Astrocyte (in vitro differentiated cells and primary cell): ENCODE data around the gene TMED8. TPM values are rescaled to one million over a fixed set of nuclear protein-coding genes. Genes with fewer than 3 reads are reported as not detected.
"Not testable (repeated sequence)": the region's sequence is repeated elsewhere in the genome, so short reads cannot be mapped to it uniquely, and the experiment has no call there.

ENCODE experiments used
- DNase-seq: peaks from one replicate; pipeline ENCODE4 v3.0.0-alpha.2; 2010; ENCODE audit warnings: low read depth
- FAIRE-seq: peaks from 2 replicates; lab custom pipeline; 2011; peaks lifted over from hg19 to GRCh38; lab: Jason Lieb, UNC
- H2AFZ ChIP-seq: 2 replicates; pipeline ENCODE4 v1.6.0; 2012; ENCODE audit warnings: low read depth, low read length, inconsistent platforms
- H3K27ac ChIP-seq: 2 replicates; pipeline ENCODE4 v1.5.1; 2011; ENCODE audit warnings: low read depth, low read length, inconsistent platforms
- H3K27me3 ChIP-seq: 2 replicates; pipeline ENCODE4 v1.6.0; 2011; ENCODE audit warnings: low read length, inconsistent platforms; ENCODE audit not compliant: insufficient read depth
- H3K36me3 ChIP-seq: 2 replicates; pipeline ENCODE4 v1.5.1; 2011; ENCODE audit warnings: low read length, inconsistent platforms; ENCODE audit not compliant: insufficient read depth
- H3K4me1 ChIP-seq: 2 replicates; pipeline ENCODE4 v1.5.1; 2011; ENCODE audit warnings: low read length, inconsistent platforms; ENCODE audit not compliant: insufficient read depth
- H3K4me2 ChIP-seq: 2 replicates; pipeline ENCODE4 v1.6.0; 2012; ENCODE audit warnings: low read length, inconsistent platforms
- H3K4me3 ChIP-seq: 2 replicates; pipeline ENCODE4 v1.5.1; 2011; ENCODE audit warnings: low read depth, mild to moderate bottlenecking, low read length, inconsistent platforms; ENCODE audit not compliant: insufficient read depth
- H3K79me2 ChIP-seq: 2 replicates; pipeline ENCODE4 v1.6.0; 2012; ENCODE audit warnings: mild to moderate bottlenecking, low read length, inconsistent platforms; ENCODE audit not compliant: insufficient read depth
- H3K9ac ChIP-seq: 2 replicates; pipeline ENCODE4 v1.6.0; 2012; ENCODE audit warnings: mild to moderate bottlenecking, low read length, inconsistent platforms
- H3K9me3 ChIP-seq: 2 replicates; pipeline ENCODE4 v1.5.1; 2012; ENCODE audit warnings: low read depth, mild to moderate bottlenecking, low read length, inconsistent platforms; ENCODE audit not compliant: insufficient read depth
- H4K20me1 ChIP-seq: 2 replicates; pipeline ENCODE4 v1.6.0; 2012; ENCODE audit warnings: low read length, inconsistent platforms; ENCODE audit not compliant: insufficient read depth
- H3K27ac Mint-ChIP-seq: one replicate; pipeline ENCODE4 v1.8.0; 2021; ENCODE audit warnings: mild to moderate bottlenecking, mixed read lengths; ENCODE audit not compliant: unreplicated experiment
- H3K27me3 Mint-ChIP-seq: one replicate; pipeline ENCODE4 v1.8.0; 2021; ENCODE audit warnings: low read depth, mixed read lengths; ENCODE audit not compliant: unreplicated experiment
- H3K36me3 Mint-ChIP-seq: one replicate; pipeline ENCODE4 v1.8.0; 2021; ENCODE audit warnings: low read depth, mixed read lengths; ENCODE audit not compliant: unreplicated experiment
- H3K4me1 Mint-ChIP-seq: one replicate; pipeline ENCODE4 v1.8.0; 2021; ENCODE audit warnings: low read depth, mixed read lengths; ENCODE audit not compliant: unreplicated experiment
- H3K4me3 Mint-ChIP-seq: one replicate; pipeline ENCODE4 v1.8.0; 2021; ENCODE audit warnings: mild to moderate bottlenecking, moderate library complexity, mixed read lengths; ENCODE audit not compliant: unreplicated experiment
- H3K9me3 Mint-ChIP-seq: one replicate; pipeline ENCODE4 v1.8.0; 2021; ENCODE audit warnings: mild to moderate bottlenecking, mixed read lengths; ENCODE audit not compliant: unreplicated experiment
- EZH2 ChIP-seq: IDR thresholded peaks from 2 replicates; pipeline ENCODE4 v1.6.1; 2012; ENCODE audit warnings: mild to moderate bottlenecking, low read length, inconsistent platforms; ENCODE audit not compliant: insufficient read depth
- total RNA-seq: library from RNA; stranded (reverse); gene quantifications from 2 replicates; pipeline ENCODE4 v1.2.1, GENCODE V29; 2021
- TF ChIP-seq, protein P1 (sequence below): IDR thresholded peaks from 2 replicates; pipeline ENCODE4 v1.5.1; 2011; ENCODE audit warnings: low read depth, mild to moderate bottlenecking, inconsistent platforms, low read length, moderate library complexity; ENCODE audit not compliant: insufficient read depth

Gene TMED8
- total RNA-seq, 1 donor from 2014 or later, result 10.2 TPM

DNA sequence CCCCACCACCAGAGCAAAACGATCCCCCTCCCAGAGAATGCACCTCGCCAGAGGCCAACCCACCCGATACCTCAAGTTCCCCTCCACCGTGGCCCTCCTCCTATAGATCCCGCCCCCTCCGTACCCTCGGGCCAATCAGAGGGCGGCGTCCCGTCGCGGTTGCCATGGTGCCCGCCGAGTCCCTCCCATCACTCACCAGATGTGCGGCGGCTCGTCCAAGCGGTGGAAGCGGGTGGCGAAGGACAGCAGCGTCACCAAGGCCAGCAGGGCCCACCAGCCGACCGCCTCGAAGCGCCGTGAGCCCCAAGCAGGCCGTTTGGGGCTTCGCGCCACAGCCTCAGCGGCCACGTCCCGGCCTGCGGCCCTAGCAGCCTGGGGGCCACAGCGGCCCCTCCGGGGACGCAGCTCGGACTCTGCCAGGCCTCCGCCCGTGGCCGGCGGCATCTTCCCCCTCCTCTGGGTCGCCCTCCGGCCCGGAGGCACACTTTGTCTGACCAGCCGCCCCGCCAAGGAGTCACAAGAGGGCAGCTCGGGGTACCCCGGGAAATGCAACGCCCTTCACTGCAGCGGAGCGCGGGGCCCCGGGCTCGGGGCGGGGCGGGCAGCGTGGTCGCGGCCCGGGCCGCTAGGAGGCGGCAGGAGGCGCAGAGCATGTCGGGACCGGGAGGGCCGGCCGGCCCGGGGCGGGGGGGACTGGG is 56.5 kb downstream of the TMED8 start, which contains the start of gene POMT2:
Gene POMT2, minus strand, starts transcription at position 646 of the 698 bp plus-strand sequence. Its CDS starts 202 bp downstream, at position 444.
- H3K4me2 ChIP-seq, result peak within 1 kb of the TSS; percentile 94
- TF ChIP-seq, protein P1, sequence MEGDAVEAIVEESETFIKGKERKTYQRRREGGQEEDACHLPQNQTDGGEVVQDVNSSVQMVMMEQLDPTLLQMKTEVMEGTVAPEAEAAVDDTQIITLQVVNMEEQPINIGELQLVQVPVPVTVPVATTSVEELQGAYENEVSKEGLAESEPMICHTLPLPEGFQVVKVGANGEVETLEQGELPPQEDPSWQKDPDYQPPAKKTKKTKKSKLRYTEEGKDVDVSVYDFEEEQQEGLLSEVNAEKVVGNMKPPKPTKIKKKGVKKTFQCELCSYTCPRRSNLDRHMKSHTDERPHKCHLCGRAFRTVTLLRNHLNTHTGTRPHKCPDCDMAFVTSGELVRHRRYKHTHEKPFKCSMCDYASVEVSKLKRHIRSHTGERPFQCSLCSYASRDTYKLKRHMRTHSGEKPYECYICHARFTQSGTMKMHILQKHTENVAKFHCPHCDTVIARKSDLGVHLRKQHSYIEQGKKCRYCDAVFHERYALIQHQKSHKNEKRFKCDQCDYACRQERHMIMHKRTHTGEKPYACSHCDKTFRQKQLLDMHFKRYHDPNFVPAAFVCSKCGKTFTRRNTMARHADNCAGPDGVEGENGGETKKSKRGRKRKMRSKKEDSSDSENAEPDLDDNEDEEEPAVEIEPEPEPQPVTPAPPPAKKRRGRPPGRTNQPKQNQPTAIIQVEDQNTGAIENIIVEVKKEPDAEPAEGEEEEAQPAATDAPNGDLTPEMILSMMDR, result no peak
- no peak for TF ChIP-seq EZH2
- peak within 1 kb of the TSS; percentile 87 for H3K4me3 ChIP-seq
- no peaks in the 10 kb centered on the region for H3K9me3 ChIP-seq
- peak within 1 kb of the TSS; percentile 96 for H3K9ac ChIP-seq
- no peaks in the 10 kb centered on the region for H3K27me3 ChIP-seq
- FAIRE-seq (no peak), DNase-seq (peak; percentile 69)
- peaks cover 21% of the 10 kb centered on the region for H3K4me1 ChIP-seq
- peak within 1 kb of the TSS; percentile 98 for H3K27ac Mint-ChIP-seq
- no peaks in the 10 kb centered on the region for H3K9me3 Mint-ChIP-seq
- H3K36me3 Mint-ChIP-seq, result no peaks in the 10 kb centered on the region
- no peaks in the 10 kb centered on the region for H3K36me3 ChIP-seq
- peaks cover 45% of the 10 kb centered on the region for H3K79me2 ChIP-seq
- peaks cover 18% of the 10 kb centered on the region for H3K4me1 Mint-ChIP-seq
- peak within 1 kb of the TSS; percentile 97 for H3K27ac ChIP-seq
- peaks cover 31% of the 10 kb centered on the region for H4K20me1 ChIP-seq
- peak within 1 kb of the TSS; percentile 94 for H2AFZ ChIP-seq
- H3K27me3 Mint-ChIP-seq, result no peaks in the 10 kb centered on the region
- peak within 1 kb of the TSS; percentile 94 for H3K4me3 Mint-ChIP-seq

DNA sequence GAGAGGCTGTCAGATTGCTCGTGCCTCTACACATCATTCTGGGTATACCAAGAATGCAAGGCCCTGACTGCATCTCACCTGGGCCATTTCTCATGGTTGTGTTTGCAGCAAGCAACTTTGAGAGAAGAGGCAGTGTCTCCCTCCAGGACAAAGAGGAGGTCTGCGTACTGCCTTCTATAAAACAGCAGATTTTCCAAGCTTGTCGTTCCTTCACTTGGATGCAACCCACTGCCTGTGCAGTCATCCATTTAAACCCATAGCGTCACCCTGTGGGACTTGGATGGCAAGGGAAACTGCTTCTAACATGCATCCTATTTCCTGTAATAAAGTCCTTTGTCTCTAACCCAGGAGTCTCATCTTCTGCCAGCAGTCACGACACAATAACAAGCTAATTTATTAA is 57.5 kb downstream of the TMED8 start:
- Mint-ChIP-seq H3K4me1 (peaks cover 22% of the 10 kb centered on the region), H3K36me3 (no peaks in the 10 kb centered on the region), H3K4me3 (peak overlapping the region; percentile 91), H3K9me3 (no peaks in the 10 kb centered on the region), H3K27me3 (no peaks in the 10 kb centered on the region), H3K27ac (no peak overlapping the region)
- H2AFZ ChIP-seq, result no peak overlapping the region
- H3K79me2 ChIP-seq, result peaks cover 52% of the 10 kb centered on the region
- peak overlapping the region; percentile 94 for H3K4me2 ChIP-seq
- peak overlapping the region; percentile 96 for H3K9ac ChIP-seq
- DNase-seq (no peak), FAIRE-seq (no peak)
- H4K20me1 ChIP-seq, result peaks cover 36% of the 10 kb centered on the region
- no peak for TF ChIP-seq EZH2
- TF ChIP-seq, protein P1, result no peak
- H3K36me3 ChIP-seq, result no peaks in the 10 kb centered on the region
- H3K4me1 ChIP-seq, result peaks cover 22% of the 10 kb centered on the region
- no peaks in the 10 kb centered on the region for H3K9me3 ChIP-seq
- H3K4me3 ChIP-seq, result no peak overlapping the region
- H3K27ac ChIP-seq, result no peak overlapping the region
- H3K27me3 ChIP-seq, result no peaks in the 10 kb centered on the region

DNA sequence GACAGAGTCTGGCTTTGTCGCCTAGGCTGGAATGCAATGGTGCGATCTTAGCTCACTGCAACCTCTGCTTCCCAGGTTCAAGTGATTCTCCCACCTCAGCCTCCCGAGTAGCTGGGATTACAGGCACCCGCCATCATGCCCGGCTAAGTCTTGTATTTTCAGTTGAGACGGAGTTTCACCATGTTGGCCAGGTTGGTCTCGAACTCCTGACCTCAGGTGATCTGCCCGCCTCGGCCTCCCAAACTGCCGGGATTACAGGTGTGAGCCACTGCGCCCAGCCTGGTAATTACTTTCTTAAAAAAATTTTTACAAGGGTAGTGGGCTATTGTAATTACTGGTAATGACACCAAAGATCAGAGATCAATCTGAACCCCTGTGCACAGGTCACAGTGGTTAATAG is 58.1 kb downstream of the TMED8 start:
- peaks cover 28% of the 10 kb centered on the region for H3K4me1 ChIP-seq
- not testable (repeated sequence) for H3K4me3 Mint-ChIP-seq, H3K9me3 Mint-ChIP-seq, H3K36me3 Mint-ChIP-seq, H3K9me3 ChIP-seq, H3K4me2 ChIP-seq, H3K36me3 ChIP-seq, H3K4me3 ChIP-seq, H3K27ac Mint-ChIP-seq, H3K27me3 Mint-ChIP-seq, FAIRE-seq, H3K27ac ChIP-seq, DNase-seq, H3K27me3 ChIP-seq, H2AFZ ChIP-seq
- H3K9ac ChIP-seq, result peak overlapping the region; percentile 96
- peaks cover 53% of the 10 kb centered on the region for H3K79me2 ChIP-seq
- peaks cover 36% of the 10 kb centered on the region for H4K20me1 ChIP-seq
- peaks cover 28% of the 10 kb centered on the region for H3K4me1 Mint-ChIP-seq
